Vagina (tissue), 2 donors: Measurements from ENCODE around the gene PHF10.

Source experiments
- POLR2A ChIP-seq, 2 donors: fragments of 450-650 bp; IDR thresholded peaks; one replicate each; pipeline ENCODE4 v1.6.1; 2017; ENCODE audit warnings: antibody characterized with exemption in 2 of 2, mild to moderate bottlenecking in 2 of 2, moderate library complexity in 2 of 2
- TF ChIP-seq, protein P1 (sequence below), 3 experiments: fragments of 450-650 bp in 2 of 3; fragments of 200-600 bp in 1 of 3; sonication (generic) in 1 of 3; IDR thresholded peaks; one replicate each; pipeline ENCODE4 v1.5.1; 2017 to 2019; ENCODE audit warnings: antibody characterized with exemption in 3 of 3, mild to moderate bottlenecking in 2 of 3, moderate library complexity in 2 of 3

DNA sequence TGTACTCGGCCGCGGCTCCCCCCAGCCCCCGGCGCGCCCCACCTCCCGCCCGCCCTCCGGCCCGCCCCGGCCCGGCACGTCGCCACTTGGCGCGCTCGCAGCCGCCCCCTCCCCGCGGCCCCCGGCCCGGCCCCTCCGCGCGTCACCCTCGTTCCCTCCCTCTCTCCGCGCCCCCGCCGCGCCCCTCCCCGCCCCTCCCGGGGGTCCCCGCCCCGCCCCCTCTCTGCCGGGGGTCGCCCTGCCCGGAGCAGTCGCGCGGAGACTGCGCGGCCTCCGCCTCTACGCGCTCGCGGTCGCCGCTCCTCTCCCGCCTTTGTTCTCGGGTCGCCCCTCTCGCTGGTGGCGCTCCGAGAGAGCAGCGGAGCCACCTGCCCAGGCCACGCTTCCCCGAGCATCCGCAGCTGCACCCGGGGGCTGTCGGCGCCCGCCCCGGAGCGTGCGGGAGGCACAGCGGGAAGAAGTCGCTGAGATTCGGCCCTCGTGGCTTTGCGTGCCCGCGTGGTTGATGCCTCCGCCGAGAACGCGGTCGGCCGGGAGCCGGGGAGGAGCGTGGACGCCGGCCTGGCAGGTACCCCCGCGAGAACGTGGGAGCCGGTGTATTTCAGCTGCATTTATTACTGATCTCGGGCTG is at the start of gene PHF10:
- TF ChIP-seq, protein P1, sequence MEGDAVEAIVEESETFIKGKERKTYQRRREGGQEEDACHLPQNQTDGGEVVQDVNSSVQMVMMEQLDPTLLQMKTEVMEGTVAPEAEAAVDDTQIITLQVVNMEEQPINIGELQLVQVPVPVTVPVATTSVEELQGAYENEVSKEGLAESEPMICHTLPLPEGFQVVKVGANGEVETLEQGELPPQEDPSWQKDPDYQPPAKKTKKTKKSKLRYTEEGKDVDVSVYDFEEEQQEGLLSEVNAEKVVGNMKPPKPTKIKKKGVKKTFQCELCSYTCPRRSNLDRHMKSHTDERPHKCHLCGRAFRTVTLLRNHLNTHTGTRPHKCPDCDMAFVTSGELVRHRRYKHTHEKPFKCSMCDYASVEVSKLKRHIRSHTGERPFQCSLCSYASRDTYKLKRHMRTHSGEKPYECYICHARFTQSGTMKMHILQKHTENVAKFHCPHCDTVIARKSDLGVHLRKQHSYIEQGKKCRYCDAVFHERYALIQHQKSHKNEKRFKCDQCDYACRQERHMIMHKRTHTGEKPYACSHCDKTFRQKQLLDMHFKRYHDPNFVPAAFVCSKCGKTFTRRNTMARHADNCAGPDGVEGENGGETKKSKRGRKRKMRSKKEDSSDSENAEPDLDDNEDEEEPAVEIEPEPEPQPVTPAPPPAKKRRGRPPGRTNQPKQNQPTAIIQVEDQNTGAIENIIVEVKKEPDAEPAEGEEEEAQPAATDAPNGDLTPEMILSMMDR (IDR thresholded peaks at IDR 0.05): no peak
- TF ChIP-seq POLR2A (IDR thresholded peaks at IDR 0.05): no peak
